Prostate gland (tissue), 2 donors: Measurements from ENCODE around the gene ZCCHC14.

Experiments used
- CTCF ChIP-seq, 4 experiments: fragments of 200-600 bp in 2 of 4; fragments of 450-650 bp in 2 of 4; sonication (generic) in 2 of 4; IDR thresholded peaks; 1 replicate in 3 of 4; 2 replicates in 1 of 4; pipeline ENCODE4 v1.5.1; 2016 to 2019; ENCODE audit warnings: antibody characterized with exemption in 4 of 4, mild to moderate bottlenecking in 2 of 4, moderate library complexity in 2 of 4
- POLR2A ChIP-seq: fragments of 450-650 bp; IDR thresholded peaks from one replicate; pipeline ENCODE4 v1.6.1; 2016; ENCODE audit warnings: antibody characterized with exemption, mild to moderate bottlenecking
- POLR2AphosphoS5 ChIP-seq: sonication (generic); formaldehyde crosslinking; IDR thresholded peaks from one replicate; pipeline ENCODE4 v1.6.1; 2017; ENCODE audit warnings: antibody characterized with exemption

DNA sequence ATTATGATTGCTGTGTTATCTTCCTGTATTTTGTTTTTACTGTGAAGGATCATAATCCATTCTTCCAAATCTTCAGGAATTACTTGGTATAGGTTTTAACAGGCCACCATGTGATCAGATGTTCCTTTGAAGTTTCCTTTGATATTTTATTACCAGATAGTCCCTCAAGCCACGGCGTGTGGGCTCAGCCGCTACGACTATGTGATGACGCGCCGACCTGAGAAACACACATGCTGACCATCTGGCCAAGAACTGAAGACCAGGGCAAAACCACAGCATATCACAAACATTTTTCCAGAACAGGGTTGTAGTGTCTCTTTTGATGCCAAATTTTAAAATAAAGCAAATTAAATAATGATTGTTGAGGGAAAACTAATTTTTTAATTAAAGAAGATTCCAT lies 47.3 kb downstream of the ZCCHC14 start:
- TF ChIP-seq POLR2A (no peak), CTCF (IDR thresholded peaks at IDR 0.05) (no peak), POLR2AphosphoS5 (no peak)
